ENCODE measurements around the gene KPNA6.
A peak's percentile ranks its signal among the peaks of the same experiment; 100 is the strongest.
"Not testable (repeated sequence)": the region's sequence is repeated elsewhere in the genome, so short reads cannot be mapped to it uniquely, and the experiment has no call there.

KPNA6 gene

DNA sequence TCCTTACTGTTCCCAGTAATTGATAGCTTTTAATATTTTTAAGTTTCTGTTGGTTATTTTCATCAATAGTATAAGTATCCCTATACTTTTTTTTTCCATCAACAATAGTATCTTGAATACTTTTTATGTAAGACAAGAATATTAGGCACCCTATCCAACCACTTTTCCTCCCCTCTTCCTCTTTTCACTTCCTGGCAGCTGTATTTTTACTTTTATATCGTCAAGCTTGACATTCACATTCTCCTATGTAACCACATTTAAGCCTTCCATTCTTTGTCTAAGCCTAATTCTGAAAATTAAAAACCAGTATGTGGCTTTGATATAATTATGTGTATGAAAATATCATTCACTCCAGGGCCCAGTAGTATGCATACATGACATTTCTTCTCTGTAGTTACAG, 25.8 kb upstream of the KPNA6 start:
- TF ChIP-seq CTCF (IDR thresholded peaks at IDR 0.05; ENCODE audit: low read depth, low read length) = no peak
- no peak overlapping the region for H3K4me3 ChIP-seq (replicated peaks in 1 of 2; ENCODE audit: low read depth in 2 of 2, low read length in 2 of 2)
- DNase-seq (ENCODE audit: low read depth in 2 of 2) = no peak

- DNase-seq (ENCODE audit: low read depth in 2 of 2); H3K4me3 ChIP-seq (replicated peaks in 1 of 2; ENCODE audit: low read depth in 2 of 2, low read length in 2 of 2): not testable (repeated sequence)
Measured at GRCh38 chr1:32086381-32086780, 21.5 kb upstream of the KPNA6 start.

DNA sequence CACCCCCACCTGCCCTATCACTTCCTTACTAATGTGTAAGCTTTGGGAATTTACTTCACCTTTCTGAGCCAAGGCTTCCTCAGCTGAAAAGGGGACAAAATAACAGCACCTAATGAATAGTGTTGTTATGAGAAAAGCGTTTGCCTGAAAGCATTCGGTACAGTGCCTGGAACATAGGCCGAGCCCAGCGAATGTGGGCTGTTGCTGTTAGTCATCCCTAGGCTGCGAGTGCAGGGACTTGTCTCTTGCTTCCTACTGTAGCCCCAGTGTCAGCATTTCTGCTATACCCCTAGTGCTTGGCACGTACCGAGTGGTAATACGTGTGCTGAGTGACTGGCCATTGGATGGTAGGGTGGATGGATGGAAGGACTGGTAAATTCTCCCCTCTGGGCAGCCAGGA, 16.7 kb upstream of the KPNA6 start:
- TF ChIP-seq CTCF (IDR thresholded peaks at IDR 0.05; ENCODE audit: low read depth, low read length) = no peak
- DNase-seq (ENCODE audit: low read depth in 2 of 2) = no peak
- H3K4me3 ChIP-seq (replicated peaks in 1 of 2; ENCODE audit: low read depth in 2 of 2, low read length in 2 of 2) = no peak overlapping the region

DNA sequence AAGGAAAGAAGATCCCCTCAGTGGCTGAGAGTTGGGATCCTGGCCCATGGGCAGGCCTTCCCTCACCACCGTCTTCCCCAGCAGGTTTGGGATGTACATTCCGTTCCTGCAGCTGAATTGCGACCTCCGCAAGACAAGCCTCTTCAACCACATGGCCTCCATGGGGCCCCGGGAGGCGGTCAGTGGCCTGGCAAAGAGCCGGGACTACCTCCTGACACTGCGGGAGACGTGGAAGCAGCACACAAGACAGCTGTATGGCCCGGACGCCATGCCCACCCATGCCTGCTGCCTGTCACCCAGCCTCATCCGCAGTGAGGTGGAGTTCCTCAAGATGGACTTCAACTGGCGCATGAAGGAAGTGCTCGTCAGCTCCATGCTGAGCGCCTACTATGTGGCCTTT, 16.3 kb upstream of the KPNA6 start:
- no peak overlapping the region for H3K4me3 ChIP-seq (replicated peaks in 1 of 2; ENCODE audit: low read depth in 2 of 2, low read length in 2 of 2)
- no peak for DNase-seq (ENCODE audit: low read depth in 2 of 2)
- TF ChIP-seq CTCF (IDR thresholded peaks at IDR 0.05; ENCODE audit: low read depth, low read length) = no peak

DNA sequence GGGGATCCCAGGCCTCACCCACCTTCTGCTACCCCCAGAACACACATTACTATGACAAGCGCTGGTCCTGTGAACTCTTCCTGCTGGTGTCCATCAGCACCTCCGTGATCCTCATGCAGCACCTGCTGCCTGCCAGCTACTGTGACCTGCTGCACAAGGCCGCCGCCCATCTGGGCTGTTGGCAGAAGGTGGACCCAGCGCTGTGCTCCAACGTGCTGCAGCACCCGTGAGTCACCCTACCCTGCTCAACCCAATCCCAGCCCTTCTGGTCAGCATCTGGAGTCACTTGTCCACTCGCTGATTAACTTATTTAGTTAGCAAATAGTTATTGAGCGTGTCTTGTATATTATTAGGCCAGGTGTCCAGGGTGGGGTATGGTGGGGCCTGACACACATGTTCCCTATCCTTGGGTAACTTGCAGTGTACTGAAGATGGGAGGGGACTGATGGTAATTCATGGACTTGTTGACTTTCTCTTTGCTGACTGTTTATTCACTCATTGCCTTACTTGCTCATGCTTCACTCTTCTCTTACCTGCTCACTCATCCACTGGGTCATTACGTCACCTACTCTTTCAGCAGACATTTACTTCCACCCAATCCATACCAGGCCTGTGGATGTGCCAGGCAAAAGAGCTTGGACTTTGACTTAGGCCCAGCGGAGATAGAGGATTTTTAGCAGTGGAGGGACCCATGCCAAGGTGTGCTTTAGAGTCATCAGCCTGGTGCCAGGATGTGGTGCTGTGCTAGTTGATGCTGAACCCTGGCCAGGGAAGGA, 12.9 kb upstream of the KPNA6 start:
- DNase-seq (ENCODE audit: low read depth in 2 of 2) = no peak
- TF ChIP-seq CTCF (IDR thresholded peaks at IDR 0.05; ENCODE audit: low read depth, low read length) = no peak
- H3K4me3 ChIP-seq (replicated peaks in 1 of 2; ENCODE audit: low read depth in 2 of 2, low read length in 2 of 2) = no peak overlapping the region

DNA sequence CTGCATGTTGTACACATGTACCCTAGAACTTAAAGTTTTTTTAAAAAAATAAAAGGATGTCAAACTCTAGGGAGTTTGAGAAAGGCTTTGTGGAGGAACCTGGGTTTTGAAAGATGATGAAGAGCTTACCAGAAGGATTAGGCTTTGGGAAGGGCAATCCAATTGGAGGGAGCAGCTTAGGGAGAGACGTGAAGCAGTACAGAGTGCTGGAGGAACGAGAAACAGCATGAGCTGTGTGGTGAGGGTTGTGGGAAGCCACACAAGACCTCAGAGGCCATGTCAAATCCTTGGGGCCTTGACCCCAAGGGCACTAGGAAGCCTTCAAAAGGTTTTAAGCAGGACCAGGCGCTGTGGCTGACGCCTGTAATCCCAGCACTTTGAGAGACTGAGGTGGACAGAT, 8.4 kb upstream of the KPNA6 start:
- no peak overlapping the region for H3K4me3 ChIP-seq (replicated peaks in 1 of 2; ENCODE audit: low read depth in 2 of 2, low read length in 2 of 2)
- no peak for TF ChIP-seq CTCF (IDR thresholded peaks at IDR 0.05; ENCODE audit: low read depth, low read length)
- DNase-seq (ENCODE audit: low read depth in 2 of 2) = no peak

GRCh38 chr1:32100359-32100758, 7.5 kb upstream of the KPNA6 start:
- no peak for TF ChIP-seq CTCF (IDR thresholded peaks at IDR 0.05; ENCODE audit: low read depth, low read length)
- DNase-seq (ENCODE audit: low read depth in 2 of 2) = peak; percentile 39 to 83
- H3K4me3 ChIP-seq (replicated peaks in 1 of 2; ENCODE audit: low read depth in 2 of 2, low read length in 2 of 2) = no peak overlapping the region
